Stimulated activated CD8-positive, alpha-beta memory T cell treated with anti-CD3 and anti-CD28 coated beads, Interleukin-12 subunit alpha, Interleukin-12 subunit beta, amount 100 ng/mL, for 1 hour (primary cell): ENCODE data around the gene VAMP4.
A peak's percentile ranks its signal among the peaks of the same experiment; 100 is the strongest.
"Not testable (repeated sequence)": the region's sequence is repeated elsewhere in the genome, so short reads cannot be mapped to it uniquely, and the experiment has no call there.

Experiments used
- DNase-seq: peaks from one replicate; pipeline ENCODE4 v3.0.0-alpha.2; 2020; ENCODE audit warnings: low read depth

The VAMP4 gene

GRCh38 chr1:171695772-171696171 lies 46.1 kb downstream of the VAMP4 start:
- not testable (repeated sequence) for DNase-seq

DNA sequence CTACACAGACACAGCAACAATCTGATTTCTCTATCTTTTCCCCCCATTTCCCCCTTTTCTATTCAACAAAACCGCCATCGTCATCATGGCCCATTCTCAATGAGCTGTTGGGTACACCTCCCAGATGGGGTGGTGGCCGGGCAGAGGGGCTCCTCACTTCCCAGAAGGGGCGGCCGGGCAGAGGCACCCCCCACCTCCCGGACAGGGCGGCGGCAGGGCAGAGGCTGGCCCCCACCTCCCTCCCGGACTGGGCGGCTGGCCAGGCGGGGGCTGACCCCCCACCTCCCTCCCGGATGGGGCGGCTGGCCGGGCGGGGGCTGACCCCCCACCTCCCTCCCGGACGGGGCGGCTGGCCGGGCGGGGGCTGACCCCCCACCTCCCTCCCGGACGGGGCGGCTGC lies 48.3 kb downstream of the VAMP4 start:
- not testable (repeated sequence) for DNase-seq

DNA sequence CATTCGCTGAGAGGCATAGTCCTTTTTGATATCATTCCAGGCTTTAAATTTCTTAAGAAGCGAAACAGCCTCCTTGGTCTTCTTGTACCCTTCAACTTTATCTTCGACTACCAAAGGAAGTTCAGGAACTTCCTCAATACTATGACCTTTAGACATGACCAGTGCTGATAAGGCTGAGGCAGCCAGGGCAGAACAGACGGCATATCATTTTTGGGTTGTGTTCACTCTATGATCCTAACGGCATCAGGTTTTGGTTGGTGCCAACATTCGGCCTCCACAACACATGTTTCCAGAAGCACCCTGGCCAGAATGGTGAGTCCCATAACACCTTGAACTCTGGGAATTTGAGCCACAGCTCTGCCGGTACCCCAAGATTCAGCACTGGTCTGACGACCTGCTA lies 58.0 kb downstream of the VAMP4 start:
- no peak for DNase-seq

DNA sequence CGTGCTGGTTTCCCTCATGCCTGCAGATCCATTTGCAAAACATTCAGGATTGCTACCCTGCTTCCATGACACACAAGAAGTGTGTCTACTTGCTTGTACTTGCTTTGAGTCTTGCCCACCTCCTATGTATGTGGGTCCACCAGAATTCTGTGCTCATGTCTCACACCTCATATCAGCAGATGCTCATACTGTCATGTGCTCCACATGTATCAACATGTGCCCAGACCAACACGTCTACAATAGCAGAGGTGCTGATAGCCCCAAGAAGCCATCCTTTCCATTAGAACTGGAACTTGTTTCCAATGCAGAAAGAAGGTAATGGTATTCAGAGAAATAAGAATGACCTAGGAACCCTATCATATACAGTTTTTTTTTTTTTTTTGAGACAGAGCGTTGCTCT lies 61.5 kb downstream of the VAMP4 start:
- DNase-seq, result no peak

- no peak for DNase-seq
Observed at GRCh38 chr1:171676823-171677222, 65.0 kb downstream of the VAMP4 start.

DNA sequence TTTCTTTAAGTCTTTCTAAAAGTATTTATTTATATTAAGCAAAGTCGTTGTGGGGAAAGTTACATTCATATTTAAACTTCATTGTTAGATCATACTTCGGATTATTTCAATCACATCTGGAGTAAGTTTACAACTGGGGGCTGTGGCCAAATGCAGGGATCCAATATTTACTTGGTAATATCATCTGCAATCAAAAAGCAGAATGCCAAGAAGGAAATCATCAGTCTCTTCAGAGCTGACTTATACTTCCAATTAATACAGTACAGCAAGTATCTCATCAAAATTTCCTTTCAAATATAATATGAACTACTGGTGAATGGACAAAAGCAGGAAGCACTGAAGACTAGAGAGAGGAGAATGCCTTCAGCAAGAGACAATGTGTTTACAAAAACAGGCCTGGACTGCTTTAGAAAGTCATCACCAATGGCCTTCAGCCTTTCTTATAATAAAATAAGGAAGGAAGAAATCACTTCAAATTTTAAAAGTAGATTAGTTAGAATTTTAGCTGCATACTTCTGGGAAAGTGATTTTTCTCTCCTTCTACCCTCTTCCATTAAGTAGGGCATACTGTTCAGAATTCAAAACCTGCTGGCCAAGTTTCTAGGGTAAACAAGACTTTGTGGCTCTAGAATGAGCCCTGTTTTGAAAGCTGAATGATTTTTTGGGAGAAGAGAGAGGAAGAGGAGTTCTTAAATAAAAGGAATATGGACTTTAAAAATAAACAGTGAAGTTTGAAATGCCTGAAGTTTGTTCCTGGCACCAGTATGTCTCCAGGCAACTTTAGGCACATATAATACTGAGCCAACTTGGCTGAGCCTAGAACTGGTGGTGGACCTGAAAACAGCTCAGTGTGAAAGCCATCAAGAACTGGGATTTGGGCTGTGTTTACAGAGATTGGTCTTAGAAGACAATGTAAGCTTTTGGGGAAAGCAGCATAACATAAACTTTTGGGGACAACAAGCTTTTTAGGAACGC lies 67.1 kb downstream of the VAMP4 start:
- no peak for DNase-seq

DNA sequence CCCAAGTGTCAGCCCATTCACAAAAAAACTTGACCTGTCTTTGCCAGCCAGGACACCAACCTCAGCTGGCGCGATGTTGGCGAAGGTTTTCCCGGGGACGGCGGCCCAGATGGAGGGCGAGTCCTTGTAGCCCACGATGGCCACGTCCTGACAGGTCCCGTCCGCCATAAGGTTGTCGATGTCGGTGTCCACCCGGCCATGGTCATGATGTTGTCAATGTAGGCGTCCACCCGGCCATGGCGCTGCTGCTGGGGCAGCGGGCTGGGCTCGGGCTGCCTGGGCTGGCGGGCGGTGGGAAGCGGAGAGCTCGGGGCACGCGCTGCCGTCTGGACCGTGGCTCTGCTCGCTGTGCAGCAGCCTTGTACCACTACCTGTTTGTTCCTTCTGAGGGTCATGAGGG lies 71.1 kb downstream of the VAMP4 start:
- DNase-seq, result no peak

GRCh38 chr1:171668372-171668771 lies 73.5 kb downstream of the VAMP4 start:
- no peak for DNase-seq

- no peak for DNase-seq
Observed at GRCh38 chr1:171666114-171666769, 75.6 kb downstream of the VAMP4 start.

- no peak for DNase-seq
Observed at GRCh38 chr1:171664976-171665375, 76.9 kb downstream of the VAMP4 start.

DNA sequence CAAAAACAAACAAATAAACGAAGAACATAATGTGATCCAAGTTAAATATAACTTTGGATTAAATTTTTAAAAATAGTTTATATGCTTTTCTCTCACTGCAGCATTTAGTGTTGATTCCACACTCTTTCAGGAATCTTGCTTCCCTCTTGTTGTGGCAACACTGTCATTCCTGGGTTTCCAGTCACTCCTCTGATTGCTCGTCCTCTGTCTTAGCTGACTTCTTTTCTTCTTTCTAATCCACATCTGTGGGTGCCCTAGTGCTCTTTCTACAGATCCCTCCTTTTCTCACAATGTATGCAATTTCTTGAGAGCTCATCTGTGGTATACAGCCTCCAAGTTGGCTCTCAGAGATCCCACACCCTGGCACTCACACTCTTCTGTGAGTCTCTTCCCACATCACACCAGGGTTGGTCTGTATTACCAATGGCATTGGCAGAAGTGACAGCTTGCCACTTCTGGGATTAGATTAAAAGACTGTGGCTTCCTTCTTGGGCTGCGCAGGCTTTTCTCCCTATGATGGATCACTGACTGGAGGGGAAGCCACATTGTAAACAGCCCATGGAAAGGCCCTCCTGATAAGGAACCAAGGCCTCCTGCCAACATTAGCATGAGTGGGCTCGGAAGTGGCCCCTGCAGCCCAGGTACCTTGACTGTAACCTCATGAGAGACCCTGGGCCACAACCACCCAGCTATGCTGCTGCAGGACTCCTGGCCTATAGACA lies 77.8 kb downstream of the VAMP4 start:
- DNase-seq, result no peak

DNA sequence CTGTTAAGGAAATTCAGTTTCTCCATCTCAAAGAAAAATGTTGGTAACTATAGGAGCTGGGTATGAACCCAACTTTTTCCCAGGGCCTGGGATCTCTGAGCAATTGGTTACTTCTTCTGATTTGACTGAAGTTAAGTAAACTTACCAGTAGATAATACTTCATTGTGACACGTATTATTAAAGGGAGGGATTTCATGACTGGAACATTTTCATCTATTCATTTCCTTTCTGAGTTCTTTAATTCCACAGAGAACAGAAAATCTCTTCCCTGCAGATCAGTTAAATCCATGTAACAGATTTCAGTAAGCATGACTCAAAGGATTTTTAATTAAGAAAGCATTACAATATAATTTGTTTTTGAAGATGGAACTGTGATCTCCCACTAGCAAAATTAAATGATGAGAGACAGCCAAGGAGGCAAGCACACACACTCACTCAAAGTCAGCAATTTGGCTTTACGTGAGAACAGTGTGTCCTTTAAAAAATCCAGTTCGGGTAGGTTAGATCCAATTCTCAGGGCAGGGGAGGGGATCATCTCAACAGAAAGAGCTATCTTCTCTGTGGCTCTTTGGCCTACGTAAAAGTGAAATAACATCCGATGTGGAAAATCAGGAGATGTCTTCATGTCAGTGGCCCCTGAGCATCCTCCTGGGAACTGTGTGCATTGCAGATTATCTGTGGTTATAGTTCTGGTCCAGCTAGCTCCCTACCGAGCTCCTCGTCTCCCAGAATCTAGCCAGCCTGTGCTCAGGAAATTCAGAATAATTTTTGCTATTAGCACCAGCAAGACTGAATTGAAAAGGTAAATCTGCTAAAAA lies 78.6 kb downstream of the VAMP4 start:
- no peak for DNase-seq

- no peak for DNase-seq
Observed at GRCh38 chr1:171661076-171661650, 80.7 kb downstream of the VAMP4 start.

- DNase-seq, result not testable (repeated sequence)
Observed at GRCh38 chr1:171656206-171656605, 85.7 kb downstream of the VAMP4 start.

- no peak for DNase-seq
Observed at GRCh38 chr1:171655746-171656116, 86.1 kb downstream of the VAMP4 start.

- DNase-seq, result peak; percentile 34
Observed at GRCh38 chr1:171654942-171655745, 86.7 kb downstream of the VAMP4 start.

DNA sequence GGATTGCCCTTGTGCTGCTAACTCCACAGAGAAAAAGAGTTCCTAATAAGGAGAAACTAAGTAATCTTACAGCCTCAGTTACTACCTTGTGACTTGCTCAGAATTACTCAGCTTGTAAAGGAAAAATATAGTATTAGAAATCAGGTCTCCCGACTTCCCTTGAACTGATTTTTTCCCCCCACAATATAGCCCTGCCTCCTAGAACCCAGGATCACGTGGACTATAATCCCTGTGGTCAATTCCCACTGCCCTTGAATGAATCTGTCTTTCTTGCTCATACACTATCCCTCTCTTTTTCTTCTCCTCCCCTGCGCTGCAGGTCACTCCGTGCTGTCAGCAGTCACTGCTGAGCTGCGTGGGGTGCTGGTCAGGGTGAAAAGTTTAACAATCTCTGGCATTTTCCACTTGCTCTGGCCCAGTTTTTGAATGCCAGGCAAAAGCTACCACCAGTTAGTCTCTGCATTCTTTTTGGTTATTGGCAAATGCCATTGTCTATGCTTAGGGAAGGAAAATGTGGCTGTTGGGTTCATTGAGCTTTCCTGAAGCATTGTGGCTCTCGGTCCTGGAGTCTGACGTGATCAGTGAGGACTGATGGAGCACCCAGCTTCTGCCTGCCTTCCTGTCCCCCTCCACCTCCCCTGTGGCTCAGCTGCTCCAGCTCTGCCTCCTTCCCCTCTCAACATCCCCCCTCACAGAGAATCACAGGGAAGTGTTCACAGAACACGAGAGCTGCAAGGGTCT lies 87.5 kb downstream of the VAMP4 start:
- DNase-seq, result no peak

- DNase-seq, result no peak
Observed at GRCh38 chr1:171653796-171654195, 88.1 kb downstream of the VAMP4 start.

GRCh38 chr1:171652234-171652822 lies 89.5 kb downstream of the VAMP4 start, which contains the start of gene MYOC:
Gene MYOC (minus strand): TSS chr1:171652688. CDS start chr1:171652611, 77 bp downstream.
- DNase-seq, result no peak
